22Rv1 (cell line): ENCODE measurements around the gene PTPRG.

ENCODE experiments used
- CTCF ChIP-seq: fragments of 450-650 bp; IDR thresholded peaks from 2 replicates; pipeline ENCODE4 v1.5.1; 2017; ENCODE audit warnings: mild to moderate bottlenecking
- ZFX ChIP-seq: fragments of 450-650 bp; IDR thresholded peaks from 2 replicates; pipeline ENCODE4 v1.6.1; 2017; ENCODE audit warnings: antibody characterized with exemption, borderline replicate concordance

- TF ChIP-seq CTCF, result no peak
- TF ChIP-seq ZFX, result no peak
Observed at GRCh38 chr3:61687206-61687605, 125.8 kb downstream of the PTPRG start.
